Inflammatory macrophage treated with lipopolysaccharide for 4 hours (primary cell): ENCODE results near the gene HSPA4.
"Not testable (repeated sequence)": the region's sequence is repeated elsewhere in the genome, so short reads cannot be mapped to it uniquely, and the experiment has no call there.

Experiments
- DNase-seq: peaks from one replicate; pipeline ENCODE4 v3.0.0-alpha.2; 2020

Gene HSPA4

GRCh38 chr5:133051061-133051541 lies 712 bp upstream of the HSPA4 start:
- DNase-seq: no peak

DNA sequence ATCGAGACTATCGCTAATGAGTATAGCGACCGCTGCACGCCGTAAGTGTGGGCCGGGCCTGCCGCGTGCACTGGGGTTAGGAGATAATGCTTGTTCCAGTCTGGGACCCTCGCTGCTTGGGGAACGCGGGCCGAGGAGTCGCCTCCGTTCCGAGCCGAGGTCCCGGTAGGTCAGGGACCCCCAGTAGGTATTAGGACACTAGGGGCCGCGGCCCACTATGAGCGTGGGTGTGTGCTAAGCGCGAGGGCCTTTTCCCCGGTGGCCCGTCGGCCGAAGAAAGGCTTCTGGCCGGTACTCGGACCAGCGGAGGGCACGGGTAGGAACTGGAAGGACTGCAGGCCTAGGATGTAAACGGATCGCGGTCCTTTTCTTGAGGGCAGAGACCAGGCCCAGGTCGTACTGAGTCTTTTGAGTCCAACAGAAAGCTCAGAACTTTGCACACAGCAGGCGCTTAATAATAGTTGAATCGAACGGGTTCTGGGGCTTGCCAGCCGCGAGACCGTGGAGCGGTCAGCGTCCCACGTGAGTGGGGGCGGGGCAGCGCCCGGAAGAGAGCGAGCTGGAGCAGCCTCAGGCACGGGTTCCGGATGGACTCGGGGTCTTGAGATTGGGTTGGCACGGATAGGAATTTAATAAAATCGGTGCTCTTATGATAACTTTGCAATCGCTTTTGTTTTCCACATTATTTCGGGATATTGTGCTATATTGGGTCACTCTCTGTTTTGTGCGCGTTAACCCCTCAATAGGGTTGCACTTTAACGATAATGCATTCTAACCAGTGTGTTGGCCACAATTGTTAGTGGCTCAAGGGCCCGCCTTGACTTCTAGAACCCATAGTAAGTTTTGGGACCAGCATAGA lies 733 bp downstream of the HSPA4 start:
- peak; percentile 80 for DNase-seq

- DNase-seq: no peak
Observed at GRCh38 chr5:133053448-133053847, 1.6 kb downstream of the HSPA4 start.

GRCh38 chr5:133054697-133055471 lies 3.1 kb downstream of the HSPA4 start:
- DNase-seq: no peak

DNA sequence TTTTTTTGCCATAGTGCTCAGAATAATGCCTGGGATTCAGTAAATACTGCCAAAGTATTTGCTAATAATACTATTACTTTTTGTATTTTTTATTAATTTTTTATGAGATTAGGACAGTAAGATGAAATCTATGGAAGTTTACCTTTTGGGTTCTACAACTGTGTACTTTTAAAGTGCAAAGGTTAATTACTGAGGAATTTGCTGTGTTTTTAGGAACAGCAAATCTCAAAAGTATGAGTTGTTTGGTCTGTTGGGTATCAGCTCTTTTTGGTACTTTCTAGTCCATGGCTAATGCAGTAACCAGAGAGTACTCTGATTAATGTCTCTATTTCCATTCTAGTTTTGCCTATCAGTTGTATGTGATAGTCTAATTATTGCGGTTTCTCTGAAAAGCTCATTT lies 5.1 kb downstream of the HSPA4 start:
- DNase-seq: no peak

GRCh38 chr5:133059621-133060020 lies 7.8 kb downstream of the HSPA4 start:
- DNase-seq: no peak

DNA sequence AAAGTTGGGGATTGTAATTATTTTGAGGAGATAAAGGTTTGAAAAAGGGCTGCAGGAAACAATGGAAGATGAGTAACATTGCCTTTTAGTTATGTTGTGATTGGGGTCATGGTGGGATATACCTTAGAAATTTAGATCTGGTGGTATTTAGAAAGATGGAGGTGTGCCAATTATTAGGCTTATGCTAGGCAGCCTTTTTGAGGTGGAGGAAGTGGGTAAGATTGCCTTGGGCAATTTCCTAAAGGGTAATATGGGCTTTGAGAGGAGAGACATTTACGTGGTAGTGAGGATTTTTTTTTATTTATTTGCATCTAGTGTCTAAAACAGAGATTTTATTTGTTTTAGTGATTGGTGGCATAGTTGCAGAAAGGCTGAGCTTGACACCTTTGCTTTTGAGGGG lies 10.5 kb downstream of the HSPA4 start:
- no peak for DNase-seq

DNA sequence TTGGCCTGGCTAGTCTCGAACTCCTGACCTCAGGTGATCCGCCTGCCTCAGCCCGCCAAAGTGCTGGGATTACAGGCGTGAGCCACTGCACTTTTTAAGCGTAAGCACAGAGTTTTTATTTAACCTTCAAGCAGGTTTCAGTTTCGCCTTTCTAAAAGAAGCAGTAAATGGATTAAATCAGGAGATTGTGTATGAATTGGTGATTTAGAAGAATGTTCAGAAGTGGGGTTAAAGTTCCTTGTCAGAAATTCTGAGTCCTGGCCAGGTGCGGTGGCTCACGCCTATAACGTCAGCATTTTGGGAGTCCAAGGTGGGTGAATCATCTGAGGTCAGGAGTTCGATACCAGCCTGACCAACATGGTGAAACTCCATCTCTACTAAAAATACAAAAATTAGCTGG lies 12.2 kb downstream of the HSPA4 start:
- no peak for DNase-seq

GRCh38 chr5:133065471-133065870 lies 13.7 kb downstream of the HSPA4 start:
- DNase-seq: no peak

DNA sequence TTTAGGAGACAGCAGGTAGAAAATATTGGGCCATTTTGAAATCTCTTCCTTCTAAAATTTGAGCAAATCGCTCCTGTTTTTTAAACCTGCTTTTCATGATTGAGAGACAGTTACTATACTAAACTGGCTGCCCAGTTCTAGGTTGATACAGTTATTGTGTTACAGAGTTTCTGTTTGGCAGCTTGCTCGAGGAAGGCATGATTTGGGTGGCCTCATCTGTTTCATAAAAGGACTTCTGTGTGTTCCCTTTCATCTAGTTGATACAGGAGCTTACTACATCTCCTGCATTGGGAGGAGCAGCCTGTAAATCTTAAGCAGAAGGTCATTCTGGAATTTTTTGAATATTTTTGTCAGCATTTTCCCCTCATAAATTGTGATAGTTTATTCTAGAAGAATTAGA lies 14.2 kb downstream of the HSPA4 start:
- no peak for DNase-seq

GRCh38 chr5:133072021-133072420 lies 20.2 kb downstream of the HSPA4 start:
- no peak for DNase-seq

GRCh38 chr5:133075572-133076536 lies 24.0 kb downstream of the HSPA4 start:
- no peak for DNase-seq

GRCh38 chr5:133079048-133079447 lies 27.2 kb downstream of the HSPA4 start:
- no peak for DNase-seq

- DNase-seq: peak; percentile 9
Observed at GRCh38 chr5:133081036-133081435, 29.2 kb downstream of the HSPA4 start.

GRCh38 chr5:133081703-133082102 lies 29.9 kb downstream of the HSPA4 start:
- no peak for DNase-seq

- no peak for DNase-seq
Observed at GRCh38 chr5:133082128-133082527, 30.3 kb downstream of the HSPA4 start.

- no peak for DNase-seq
Observed at GRCh38 chr5:133083901-133084300, 32.1 kb downstream of the HSPA4 start.

DNA sequence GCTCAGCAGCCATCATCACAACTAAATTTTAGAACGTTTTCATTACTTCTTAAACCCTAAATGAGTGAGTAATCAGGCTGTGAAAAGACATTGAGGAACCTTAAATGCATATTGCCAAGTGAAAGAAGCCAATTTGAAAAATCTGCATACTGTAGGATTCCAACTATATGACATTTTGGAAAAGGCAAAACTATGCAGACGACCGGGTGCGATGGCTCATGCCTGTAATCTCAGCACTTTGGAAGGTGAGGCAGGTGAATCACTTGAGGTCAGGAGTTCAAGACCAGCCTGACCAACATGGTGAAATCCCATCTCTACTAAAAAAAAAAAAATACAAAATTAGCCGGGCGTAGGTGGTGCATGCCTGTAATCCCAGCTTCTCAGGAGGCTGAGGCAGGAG lies 33.4 kb downstream of the HSPA4 start:
- DNase-seq: not testable (repeated sequence)

DNA sequence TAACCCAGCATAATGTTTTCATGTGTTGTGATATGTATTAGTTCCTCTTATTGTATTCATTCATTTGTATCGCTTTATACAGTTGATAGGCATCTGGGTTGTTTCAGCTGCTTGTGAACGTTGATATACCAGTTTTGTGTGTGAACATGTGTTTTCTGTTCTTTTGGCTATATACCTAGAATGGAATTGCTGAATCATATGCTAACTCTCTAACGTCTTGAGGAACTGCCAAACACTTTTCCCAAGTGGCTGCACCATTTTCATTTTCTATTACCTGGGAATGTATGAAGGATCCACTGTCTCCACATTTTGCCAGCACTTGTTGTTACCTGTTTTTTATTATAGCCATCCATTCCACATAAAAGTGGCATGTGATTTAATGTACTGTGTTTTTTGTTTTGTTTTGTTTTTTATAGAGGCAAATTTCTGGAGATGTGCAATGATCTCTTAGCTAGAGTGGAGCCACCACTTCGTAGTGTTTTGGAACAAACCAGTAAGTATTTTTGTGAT lies 34.6 kb downstream of the HSPA4 start:
- no peak for DNase-seq

- no peak for DNase-seq
Observed at GRCh38 chr5:133088064-133088463, 36.3 kb downstream of the HSPA4 start.

GRCh38 chr5:133091034-133091433 lies 39.2 kb downstream of the HSPA4 start:
- no peak for DNase-seq

DNA sequence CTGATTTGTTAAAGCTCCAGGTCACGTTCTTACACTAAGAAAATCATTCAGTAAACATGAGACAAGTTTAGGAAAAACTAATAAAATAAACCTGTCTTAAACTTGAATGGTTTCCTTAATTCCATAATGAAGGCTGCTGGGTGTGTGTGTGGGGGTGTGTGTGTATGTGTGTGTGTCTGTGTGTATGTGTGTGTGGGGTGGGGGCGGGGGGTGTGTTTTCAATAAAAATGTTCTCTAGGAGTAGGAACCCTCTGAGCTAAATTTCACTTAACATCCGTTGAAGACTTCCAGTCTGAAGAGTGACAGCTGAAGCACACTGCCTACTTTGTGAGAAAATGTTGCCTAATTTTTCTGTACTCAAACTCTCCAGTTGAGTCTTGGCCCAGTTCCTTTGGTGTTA lies 54.5 kb downstream of the HSPA4 start:
- no peak for DNase-seq
